Mesothelial cell of epicardium (in vitro differentiated cells): ENCODE results near the gene LRRN3. TPM values are rescaled to one million over a fixed set of nuclear protein-coding genes. Genes with fewer than 3 reads are reported as not detected.

Experiments used
- DNase-seq, 2 experiments: peaks; one replicate each; pipeline ENCODE4 v3.0.0; 2021; ENCODE audit warnings: low spot score in 2 of 2; ENCODE audit not compliant: unreplicated experiment in 2 of 2
- H3K27ac Mint-ChIP-seq: 2 replicates; pipeline ENCODE4 v1.8.0; 2021; ENCODE audit warnings: mixed read lengths
- H3K27me3 Mint-ChIP-seq: 2 replicates; pipeline ENCODE4 v1.8.0; 2021; ENCODE audit warnings: low read depth, mixed read lengths
- H3K36me3 Mint-ChIP-seq: 2 replicates; pipeline ENCODE4 v1.8.0; 2021; ENCODE audit warnings: mixed read lengths
- H3K4me1 Mint-ChIP-seq: 2 replicates; pipeline ENCODE4 v1.8.0; 2021; ENCODE audit warnings: mixed read lengths
- H3K4me3 Mint-ChIP-seq: 2 replicates; pipeline ENCODE4 v1.8.0; 2021; ENCODE audit warnings: mild to moderate bottlenecking, moderate library complexity, mixed read lengths
- H3K9me3 Mint-ChIP-seq: 2 replicates; pipeline ENCODE4 v1.8.0; 2021; ENCODE audit warnings: mixed read lengths
- CTCF ChIP-seq: fragments of 200-600 bp; sonication (generic); IDR thresholded peaks from one replicate; pipeline ENCODE4 v1.5.0; 2021; ENCODE audit warnings: antibody characterized with exemption; ENCODE audit not compliant: unreplicated experiment
- total RNA-seq: library from RNA; stranded (reverse); gene quantifications from 3 replicates; pipeline ENCODE4 v1.2.1, GENCODE V29; 2021

Gene LRRN3
- total RNA-seq, 1 donor from 2014 or later: 9.4 TPM

GRCh38 chr7:111098926-111099250 lies 8.0 kb downstream of the LRRN3 start:
- Mint-ChIP-seq H3K36me3 (no peaks in the 10 kb centered on the region), H3K27ac (no peak overlapping the region), H3K9me3 (no peaks in the 10 kb centered on the region), H3K27me3 (no peaks in the 10 kb centered on the region), H3K4me3 (no peak overlapping the region), H3K4me1 (peaks cover 22% of the 10 kb centered on the region)
- no peak for DNase-seq
- no peak for TF ChIP-seq CTCF

- H3K4me1 Mint-ChIP-seq: peaks cover 11% of the 10 kb centered on the region
- H3K27me3 Mint-ChIP-seq: no peaks in the 10 kb centered on the region
- H3K36me3 Mint-ChIP-seq: no peaks in the 10 kb centered on the region
- TF ChIP-seq CTCF: no peak
- no peaks in the 10 kb centered on the region for H3K9me3 Mint-ChIP-seq
- H3K27ac Mint-ChIP-seq: no peak overlapping the region
- no peak overlapping the region for H3K4me3 Mint-ChIP-seq
- no peak for DNase-seq
Observed at GRCh38 chr7:111101856-111102646, 11.1 kb downstream of the LRRN3 start.

GRCh38 chr7:111103136-111103535 lies 12.2 kb downstream of the LRRN3 start:
- H3K4me1 Mint-ChIP-seq: peaks cover 18% of the 10 kb centered on the region
- H3K27me3 Mint-ChIP-seq: no peaks in the 10 kb centered on the region
- DNase-seq: no peak
- H3K9me3 Mint-ChIP-seq: no peaks in the 10 kb centered on the region
- H3K36me3 Mint-ChIP-seq: no peaks in the 10 kb centered on the region
- H3K27ac Mint-ChIP-seq: no peak overlapping the region
- no peak overlapping the region for H3K4me3 Mint-ChIP-seq
- TF ChIP-seq CTCF: no peak

- Mint-ChIP-seq H3K4me1 (peaks cover 13% of the 10 kb centered on the region), H3K36me3 (no peaks in the 10 kb centered on the region), H3K4me3 (no peak overlapping the region), H3K9me3 (no peaks in the 10 kb centered on the region), H3K27ac (no peak overlapping the region), H3K27me3 (no peaks in the 10 kb centered on the region)
- DNase-seq: no peak
- no peak for TF ChIP-seq CTCF
Observed at GRCh38 chr7:111103678-111104274, 12.8 kb downstream of the LRRN3 start.

GRCh38 chr7:111104710-111105109 lies 13.8 kb downstream of the LRRN3 start:
- Mint-ChIP-seq H3K4me1 (peaks cover 10% of the 10 kb centered on the region), H3K4me3 (no peak overlapping the region), H3K27me3 (no peaks in the 10 kb centered on the region), H3K9me3 (no peaks in the 10 kb centered on the region), H3K36me3 (no peaks in the 10 kb centered on the region), H3K27ac (no peak overlapping the region)
- DNase-seq: no peak
- TF ChIP-seq CTCF: no peak
